HG03095 (cell line): ENCODE results near the gene PRSS23.

Experiments used
- ATAC-seq: cut with Tn5 transposase; IDR thresholded peaks from one replicate; pipeline ENCODE4 v1.9.1; 2021; ENCODE audit warnings: moderate library complexity; ENCODE audit not compliant: unreplicated experiment

PRSS23 gene

DNA sequence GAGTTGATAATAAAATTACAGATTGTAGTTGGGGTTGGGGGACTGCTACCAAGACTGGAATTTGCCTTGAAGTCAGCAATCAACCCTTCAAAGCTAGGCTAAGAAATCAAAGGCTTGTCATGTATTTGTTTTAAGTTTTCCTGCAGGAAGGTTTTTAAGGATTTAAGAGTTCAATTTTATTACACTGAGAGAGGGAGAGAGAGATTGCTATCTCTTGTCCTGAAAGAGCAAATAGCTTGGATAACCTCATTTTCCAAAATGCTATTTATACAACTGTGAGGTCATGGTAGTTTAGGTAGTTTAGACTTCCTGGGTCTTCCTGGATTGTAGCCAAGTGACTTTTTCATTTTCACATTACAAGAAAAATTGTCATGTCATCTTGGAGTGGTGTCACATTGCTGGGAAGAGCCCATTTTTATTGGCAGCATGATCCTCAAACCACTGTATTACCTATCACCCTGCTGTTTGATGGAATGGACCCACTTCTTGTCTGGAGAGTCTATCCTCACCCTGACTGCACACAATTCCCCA lies 10.1 kb upstream of the PRSS23 start:
- no peak for ATAC-seq

GRCh38 chr11:86790867-86791849 lies 9.2 kb upstream of the PRSS23 start:
- no peak for ATAC-seq

DNA sequence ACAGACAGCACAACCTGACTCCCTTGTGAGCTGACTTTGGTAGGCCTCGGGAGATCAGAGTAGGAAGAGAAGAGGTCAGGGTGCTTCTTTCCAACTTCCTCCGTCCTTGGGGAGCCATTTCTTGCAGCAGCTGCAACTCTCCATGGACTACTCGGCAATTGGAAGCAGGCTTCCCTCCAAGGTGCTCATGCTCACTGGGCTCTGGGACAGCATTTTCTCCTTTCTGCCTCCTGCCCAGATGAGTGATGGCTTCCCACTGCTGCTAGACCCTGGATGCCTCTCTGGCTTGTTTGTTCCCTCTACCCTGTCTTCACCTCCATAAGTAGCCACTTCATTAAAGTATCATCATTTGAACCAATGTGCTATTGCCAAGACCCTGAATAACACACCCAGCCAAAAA lies 8.2 kb upstream of the PRSS23 start:
- no peak for ATAC-seq

- ATAC-seq, result no peak
Measured at GRCh38 chr11:86793307-86793706, 7.0 kb upstream of the PRSS23 start.

GRCh38 chr11:86795511-86795910 lies 4.8 kb upstream of the PRSS23 start:
- ATAC-seq, result no peak

DNA sequence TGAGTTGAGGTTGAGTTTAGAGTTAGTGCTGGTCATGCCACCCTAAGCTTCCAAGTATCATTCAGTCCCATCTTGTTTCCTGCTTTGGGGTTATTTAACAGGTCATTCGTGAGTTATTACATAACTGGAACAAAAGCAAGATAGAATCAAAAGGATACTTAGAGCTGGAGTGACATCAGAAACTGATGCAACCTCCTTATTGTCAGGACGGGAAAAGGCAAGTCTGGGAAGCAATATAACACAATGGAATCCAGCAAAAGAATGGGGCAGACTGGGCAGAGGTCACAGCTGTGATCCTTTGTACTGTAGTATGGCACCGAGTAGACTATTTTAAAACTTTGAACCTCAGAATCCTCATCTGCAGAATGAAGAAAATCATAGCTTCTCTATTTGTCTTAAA lies 4.4 kb upstream of the PRSS23 start:
- ATAC-seq, result no peak

DNA sequence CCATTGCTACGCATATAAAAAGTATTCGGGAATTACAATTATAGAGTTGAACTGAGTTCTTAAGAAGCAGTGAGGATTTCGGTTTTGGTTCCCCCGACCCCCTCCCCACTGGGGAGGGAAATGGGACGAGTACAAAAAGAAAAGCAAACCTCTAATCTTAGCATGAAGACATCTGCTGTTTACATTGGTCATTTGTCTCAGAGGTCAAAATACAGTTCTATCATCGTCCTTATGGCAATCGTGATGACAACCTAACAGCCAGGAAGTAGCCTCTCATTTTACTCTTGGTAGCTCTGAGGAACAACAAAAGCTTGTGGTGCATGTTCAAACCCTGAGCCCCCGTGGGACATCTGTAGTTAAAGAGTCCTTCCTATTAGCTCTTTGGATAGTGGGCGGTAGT lies 3.2 kb upstream of the PRSS23 start:
- ATAC-seq, result no peak

DNA sequence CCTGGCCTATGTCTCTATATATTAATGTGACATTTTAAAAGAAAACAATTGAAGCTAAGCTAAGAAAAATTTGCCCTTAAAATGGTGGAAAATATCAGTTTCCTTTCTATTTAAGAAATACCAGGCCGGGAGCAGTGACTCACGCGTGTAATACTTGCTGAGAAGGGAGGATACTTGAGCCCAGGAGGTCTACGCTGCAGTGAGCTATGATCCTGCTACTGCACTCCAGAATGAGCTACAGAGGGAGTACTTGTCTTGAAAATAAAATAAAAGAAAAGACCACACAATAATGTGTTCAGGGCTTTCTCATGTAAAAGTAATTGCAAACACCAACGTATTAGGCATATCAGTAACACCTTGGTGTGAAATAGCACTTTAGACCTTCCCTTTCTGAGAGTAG lies 1.4 kb upstream of the PRSS23 start:
- ATAC-seq, result no peak

DNA sequence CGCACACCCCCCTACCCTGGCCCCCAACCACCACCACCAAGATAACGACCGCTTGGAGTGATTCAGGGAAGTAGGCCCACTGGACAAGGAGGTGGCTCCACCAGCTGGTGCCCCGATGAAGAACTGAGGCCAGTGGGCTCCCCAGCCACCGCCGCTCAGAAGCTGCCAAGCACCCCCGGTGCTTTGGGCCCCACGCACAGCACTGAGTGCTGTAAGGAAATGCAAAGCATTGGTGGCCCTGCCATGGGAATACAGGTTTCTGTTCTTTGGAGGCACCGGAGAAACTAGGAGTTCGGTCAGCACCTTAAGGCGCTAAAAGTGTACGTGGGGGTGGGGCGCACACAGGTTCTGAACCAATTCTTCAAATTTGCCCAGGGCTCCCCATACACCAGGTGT lies 664 bp upstream of the PRSS23 start:
- no peak for ATAC-seq

DNA sequence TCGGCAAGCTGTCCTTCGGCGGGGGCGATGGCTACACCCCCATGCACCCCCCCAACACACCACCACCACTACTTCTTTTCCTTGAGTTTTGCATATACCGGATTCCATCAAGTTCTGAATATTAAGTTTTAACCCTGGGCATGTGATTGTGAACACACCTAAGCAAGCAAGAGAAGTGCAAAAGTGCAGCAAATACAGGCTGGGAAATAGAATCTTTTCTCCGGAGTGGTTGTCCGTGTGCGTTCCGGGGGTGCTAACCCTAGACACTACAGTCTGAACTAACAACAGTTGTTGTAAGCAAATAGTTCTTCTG lies 574 bp downstream of the PRSS23 start:
- no peak for ATAC-seq

DNA sequence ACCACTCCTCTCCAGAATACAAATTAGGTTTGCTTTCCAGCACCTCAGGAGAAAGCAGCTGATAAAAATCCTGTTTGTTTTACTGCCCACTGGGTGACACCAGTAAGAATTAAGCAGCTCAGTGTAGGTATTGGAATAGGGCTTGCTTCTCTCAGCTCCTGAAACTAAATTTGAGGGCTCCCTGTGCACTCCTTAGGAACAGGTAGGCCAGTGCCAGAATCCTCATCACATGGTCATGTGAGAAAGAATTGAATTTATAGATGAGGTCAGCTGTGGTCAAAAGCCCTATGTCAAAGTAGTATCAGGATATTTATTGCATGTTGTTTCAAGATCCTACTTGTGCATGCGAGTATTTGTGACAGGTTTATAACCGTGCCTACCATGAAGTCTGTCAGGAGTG lies 1.0 kb downstream of the PRSS23 start:
- no peak for ATAC-seq

DNA sequence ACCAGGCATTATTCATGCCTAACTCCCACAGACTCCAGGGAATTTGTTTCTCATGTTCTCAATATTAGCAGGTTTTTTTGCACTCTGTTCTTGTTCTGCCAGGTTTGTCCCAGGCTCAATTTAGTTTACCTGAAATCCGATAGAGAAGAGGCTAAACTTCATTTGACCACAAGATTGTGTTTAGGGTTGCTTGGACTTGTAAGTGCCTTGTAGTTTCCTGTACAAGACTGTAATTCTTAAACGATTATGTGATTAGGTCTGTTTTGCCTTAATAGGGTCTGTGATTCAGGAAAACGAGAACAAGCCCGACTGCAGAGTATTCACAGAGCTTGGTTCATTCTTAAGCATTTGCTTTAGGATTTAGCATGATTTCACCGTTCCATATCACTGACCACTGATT lies 1.8 kb downstream of the PRSS23 start:
- no peak for ATAC-seq

- no peak for ATAC-seq
Measured at GRCh38 chr11:86802601-86803051, 2.3 kb downstream of the PRSS23 start.

DNA sequence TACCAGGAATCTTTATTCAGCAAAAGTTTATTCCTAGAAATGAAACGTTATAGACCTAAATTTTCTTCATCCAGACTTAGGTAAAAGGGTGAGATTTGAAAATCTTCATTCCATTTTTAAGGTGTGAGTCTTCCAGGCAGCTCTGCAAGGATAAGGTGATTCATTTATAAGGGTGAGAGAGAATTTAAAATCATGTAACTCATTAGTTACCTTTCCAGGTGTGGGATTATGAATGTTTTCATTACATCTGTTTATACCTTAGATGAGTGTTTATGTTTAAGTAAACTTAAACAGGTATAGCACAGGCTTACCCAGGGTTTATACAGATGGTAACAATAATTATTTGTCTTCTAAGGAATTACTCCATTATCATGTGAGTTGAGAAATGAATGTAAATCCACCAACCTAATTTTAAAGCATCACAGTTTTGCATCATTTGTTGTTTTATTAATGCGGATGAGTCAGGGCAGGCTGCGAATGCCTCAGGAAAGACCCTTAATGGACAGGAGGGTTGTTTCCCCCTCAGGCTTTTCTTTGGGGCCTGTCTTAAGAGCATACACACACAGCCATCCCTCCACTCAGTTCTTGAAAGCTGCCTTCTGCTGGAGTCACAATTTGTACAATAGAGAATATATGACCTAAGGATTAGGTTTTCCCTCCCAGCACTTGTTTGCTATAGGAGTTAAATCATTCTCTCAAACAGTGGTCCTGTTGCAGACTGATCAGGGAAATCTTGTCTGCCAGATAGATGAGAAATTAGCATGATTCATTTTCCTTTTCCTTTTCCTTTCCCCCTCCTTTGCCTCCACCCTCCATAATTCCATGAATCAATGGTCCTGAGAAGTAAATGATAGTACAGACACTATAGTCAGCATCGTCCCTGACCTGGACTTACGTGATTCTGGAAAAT lies 3.0 kb downstream of the PRSS23 start:
- ATAC-seq, result no peak

GRCh38 chr11:86804951-86805350 lies 4.6 kb downstream of the PRSS23 start:
- ATAC-seq, result no peak

- ATAC-seq, result peak; percentile 78
Measured at GRCh38 chr11:86805873-86806310, 5.5 kb downstream of the PRSS23 start.

DNA sequence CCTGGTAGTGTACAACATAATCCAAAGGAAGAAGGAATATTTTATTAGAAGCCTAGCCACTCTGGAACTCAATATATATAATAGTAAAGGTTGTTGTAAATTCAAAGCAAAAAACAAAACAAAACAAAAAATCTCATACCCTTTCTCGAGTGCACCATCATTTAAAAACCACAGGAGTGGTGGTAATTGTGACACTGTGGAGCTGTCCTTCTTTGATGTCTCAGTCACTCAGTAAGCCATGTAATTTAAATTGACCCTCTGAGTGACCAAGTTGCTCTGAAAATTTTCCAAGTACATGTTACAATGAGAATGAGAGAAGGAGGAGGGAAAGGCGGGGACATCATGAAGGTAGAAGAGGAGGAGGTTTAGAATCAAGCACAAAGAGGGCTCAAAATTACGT lies 6.6 kb downstream of the PRSS23 start:
- ATAC-seq, result no peak

- no peak for ATAC-seq
Measured at GRCh38 chr11:86807360-86807759, 7.0 kb downstream of the PRSS23 start.

DNA sequence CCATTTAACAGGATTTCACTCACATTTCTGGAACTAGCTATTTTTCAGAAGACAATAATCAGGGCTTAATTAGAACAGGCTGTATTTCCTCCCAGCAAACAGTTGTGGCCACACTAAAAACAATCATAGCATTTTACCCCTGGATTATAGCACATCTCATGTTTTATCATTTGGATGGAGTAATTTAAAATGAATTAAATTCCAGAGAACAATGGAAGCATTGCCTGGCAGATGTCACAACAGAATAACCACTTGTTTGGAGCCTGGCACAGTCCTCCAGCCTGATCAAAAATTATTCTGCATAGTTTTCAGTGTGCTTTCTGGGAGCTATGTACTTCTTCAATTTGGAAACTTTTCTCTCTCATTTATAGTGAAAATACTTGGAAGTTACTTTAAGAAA lies 9.2 kb downstream of the PRSS23 start:
- ATAC-seq, result no peak

GRCh38 chr11:86810288-86810687 lies 9.9 kb downstream of the PRSS23 start:
- no peak for ATAC-seq

- ATAC-seq, result no peak
Measured at GRCh38 chr11:86811637-86812321, 11.4 kb downstream of the PRSS23 start.
